C4-2B (cell line): Measurements from ENCODE around the gene ZNF710.

ENCODE experiments used
- CTCF ChIP-seq: fragments of 450-650 bp; conservative IDR thresholded peaks from 2 replicates; pipeline ENCODE4 v1.5.1; 2017; ENCODE audit warnings: mild to moderate bottlenecking
- ZFX ChIP-seq: fragments of 450-650 bp; IDR thresholded peaks from 2 replicates; pipeline ENCODE4 v1.6.1; 2017

DNA sequence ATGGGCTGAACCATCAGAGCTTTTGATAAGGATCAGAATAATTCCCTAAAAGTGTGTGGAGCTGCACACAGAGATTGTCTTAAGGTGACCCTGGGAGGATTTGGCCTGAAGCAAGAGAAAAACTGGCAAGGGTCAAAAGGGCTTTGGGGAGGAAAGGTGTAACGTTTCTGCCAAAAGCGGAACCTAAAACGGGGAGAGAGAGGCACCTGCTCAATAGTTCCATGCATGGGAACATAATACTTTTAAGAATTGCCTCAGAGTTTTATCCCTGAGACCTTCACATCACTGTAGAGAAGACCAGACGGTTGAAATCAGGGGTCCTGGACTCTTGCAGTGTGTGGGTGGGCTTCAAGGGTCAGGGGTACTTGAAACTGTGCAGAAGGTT is 5.9 kb downstream of the ZNF710 start:
- TF ChIP-seq CTCF (no peak), ZFX (no peak)
